VCaP (cell line): Measurements from ENCODE around the gene C3orf52.
A peak's percentile ranks its signal among the peaks of the same experiment; 100 is the strongest.

Source experiments
- H3K27ac ChIP-seq: fragments of 450-650 bp; 2 replicates; pipeline ENCODE4 v1.5.1; 2017
- CTCF ChIP-seq: fragments of 450-650 bp; conservative IDR thresholded peaks from 2 replicates; pipeline ENCODE4 v1.5.1; 2017; ENCODE audit warnings: mild to moderate bottlenecking, moderate library complexity

C3orf52 gene

GRCh38 chr3:112087746-112088145, 1.6 kb downstream of the C3orf52 start:
- no peak overlapping the region for H3K27ac ChIP-seq
- no peak for TF ChIP-seq CTCF

- no peak for TF ChIP-seq CTCF
- H3K27ac ChIP-seq, result no peak overlapping the region
Measured at GRCh38 chr3:112088944-112089343, 2.8 kb downstream of the C3orf52 start.

GRCh38 chr3:112089956-112090886, 4.0 kb downstream of the C3orf52 start:
- peak overlapping the region; percentile 80 for H3K27ac ChIP-seq
- TF ChIP-seq CTCF, result no peak

GRCh38 chr3:112090887-112091586, 4.8 kb downstream of the C3orf52 start:
- no peak for TF ChIP-seq CTCF
- H3K27ac ChIP-seq, result peak overlapping the region; percentile 80

- TF ChIP-seq CTCF, result no peak
- peak overlapping the region; percentile 80; the same call in 1 of the 2 replicates for H3K27ac ChIP-seq
Measured at GRCh38 chr3:112092496-112093179, 6.4 kb downstream of the C3orf52 start.

GRCh38 chr3:112093180-112093522, 7.0 kb downstream of the C3orf52 start:
- no peak for TF ChIP-seq CTCF
- no peak overlapping the region for H3K27ac ChIP-seq

- H3K27ac ChIP-seq, result no peak overlapping the region
- TF ChIP-seq CTCF, result no peak
Measured at GRCh38 chr3:112095731-112096130, 9.5 kb downstream of the C3orf52 start.
